PC-3 (cell line): ENCODE data around the gene MPV17. TPM values are rescaled to one million over a fixed set of nuclear protein-coding genes. Genes with fewer than 3 reads are reported as not detected.

Source experiments
- ATAC-seq: fragments of 200-7000 bp; cut with Tn5 transposase; 2 replicates; pipeline ENCODE4 v1.9.1; 2020; ENCODE audit warnings: mild to moderate bottlenecking, moderate library complexity
- BruUV-seq: library from RNA; stranded (reverse); fragments of 400-500 nt; replicated peaks from 2 replicates; lab custom pipeline; 2021; lab: Mats Ljungman, UMichigan
- CTCF ChIA-PET: fragments of 300-600 bp; sonication (Branson Sonifier 250); formaldehyde crosslinking; loops from one replicate; lab custom pipeline; 2022; ENCODE audit warnings: antibody characterized with exemption; lab: Charles Lee
- POLR2A ChIA-PET: fragments of 300-600 bp; sonication (Branson Sonifier 250); formaldehyde crosslinking; loops from one replicate; lab custom pipeline; 2022; ENCODE audit warnings: antibody characterized with exemption; ENCODE audit not compliant: unreplicated experiment; lab: Charles Lee
- DNase-seq: peaks from one replicate; pipeline ENCODE4 v3.0.0-alpha.2; 2015
- H2AFZ ChIP-seq: fragments of 300-600 bp; sonication (generic); 2 replicates; pipeline ENCODE4 v1.6.0; 2016; ENCODE audit warnings: antibody characterized with exemption, low read length
- H3F3A ChIP-seq: fragments of 300-600 bp; sonication (generic); one replicate; pipeline ENCODE4 v1.6.0; 2017; ENCODE audit warnings: antibody characterized with exemption, low read length, control low read depth, mild to moderate bottlenecking; ENCODE audit not compliant: unreplicated experiment
- H3K27ac ChIP-seq: fragments of 300-600 bp; sonication (generic); 2 replicates; pipeline ENCODE4 v1.5.1; 2016; ENCODE audit warnings: mild to moderate bottlenecking, low read length
- H3K27me3 ChIP-seq: fragments of 300-600 bp; sonication (generic); 2 replicates; pipeline ENCODE4 v1.6.1; 2016; ENCODE audit warnings: low read length, mixed read lengths
- H3K36me3 ChIP-seq: fragments of 300-600 bp; sonication (generic); 2 replicates; pipeline ENCODE4 v1.6.1; 2016; ENCODE audit warnings: low read depth, mixed run types, low read length, mixed read lengths
- H3K4me1 ChIP-seq: fragments of 300-600 bp; sonication (generic); 2 replicates; pipeline ENCODE4 v1.5.1; 2016; ENCODE audit warnings: low read length; ENCODE audit not compliant: insufficient read depth
- H3K4me2 ChIP-seq: fragments of 300-600 bp; sonication (generic); 2 replicates; pipeline ENCODE4 v1.6.0; 2016; ENCODE audit warnings: low read length
- H3K4me3 ChIP-seq: fragments of 300-600 bp; sonication (generic); 2 replicates; pipeline ENCODE4 v1.5.1; 2016; ENCODE audit warnings: mild to moderate bottlenecking, low read length, mixed read lengths
- H3K79me2 ChIP-seq: fragments of 300-600 bp; sonication (generic); 2 replicates; pipeline ENCODE4 v1.6.1; 2017; ENCODE audit warnings: low read length, mixed read lengths
- H3K9ac ChIP-seq: fragments of 300-600 bp; sonication (generic); 2 replicates; pipeline ENCODE4 v1.6.0; 2016; ENCODE audit warnings: mild to moderate bottlenecking, low read length
- H3K9me2 ChIP-seq: fragments of 300-600 bp; sonication (generic); replicated peaks from 2 replicates; pipeline ENCODE4 v1.6.1; 2016; ENCODE audit warnings: mixed run types, low read length, mixed read lengths
- H3K9me3 ChIP-seq: fragments of 300-600 bp; sonication (generic); 2 replicates; pipeline ENCODE4 v1.6.1; 2016; ENCODE audit warnings: low read length, mixed read lengths
- H4K20me1 ChIP-seq: fragments of 300-600 bp; sonication (generic); 2 replicates; pipeline ENCODE4 v1.6.1; 2016; ENCODE audit warnings: low read length, mixed read lengths
- CTCF ChIP-seq: fragments of 300-600 bp; sonication (generic); conservative IDR thresholded peaks from 2 replicates; pipeline ENCODE4 v1.5.1; 2017; ENCODE audit warnings: antibody characterized with exemption, low read depth, mild to moderate bottlenecking, low read length
- EZH2 ChIP-seq: fragments of 300-600 bp; sonication (generic); IDR thresholded peaks from one replicate; pipeline ENCODE4 v1.6.1; 2017; ENCODE audit warnings: antibody characterized with exemption, mild to moderate bottlenecking, low read length; ENCODE audit not compliant: unreplicated experiment
- EZH2phosphoT487 ChIP-seq: fragments of 300-600 bp; sonication (generic); IDR thresholded peaks from 2 replicates; pipeline ENCODE4 v1.6.1; 2018; ENCODE audit warnings: mild to moderate bottlenecking, antibody characterized with exemption, low read length, borderline replicate concordance
- intact Hi-C: fragments of 100-400 bp; cut with micrococcal nuclease; formaldehyde crosslinking; loops from 2 replicates; pipeline ENCODE4 v1.9.0; 2023
- total RNA-seq: library from RNA; depleted of rRNA; stranded (reverse); fragments of >200 nt; gene quantifications from 2 replicates; pipeline ENCODE4 v1.2.3, GENCODE V29; 2014

The MPV17 gene
- total RNA-seq, 1 experiment from 2014 or later = 59.2 TPM

GRCh38 chr2:27356382-27357181 lies 33.7 kb upstream of the MPV17 start, which contains the start of gene GTF3C2:
Gene GTF3C2, minus strand, starts transcription at chr2:27356764. Its CDS starts 13,210 bp downstream, at chr2:27343554.
- ChIA-PET CTCF (interaction anchor here (0.6 to 0.8 kb wide), 2 partner anchors 13 to 604 kb away, joined by 3 to 5 read pairs; no protein-coding TSS in a partner anchor), POLR2A (no interaction called here)
- Histone ChIP-seq H3K27ac (peak within 1 kb of the TSS; percentile 94), H3K4me2 (peak within 1 kb of the TSS; percentile 91), H2AFZ (peak within 1 kb of the TSS; percentile 84), H3K27me3 (no peaks in the 10 kb centered on the region), H3K79me2 (peaks cover 67% of the 10 kb centered on the region), H3K4me3 (peak within 1 kb of the TSS; percentile 77), H3K36me3 (no peaks in the 10 kb centered on the region), H3F3A (no peaks in the 10 kb centered on the region), H4K20me1 (peaks cover 12% of the 10 kb centered on the region), H3K9me3 (no peaks in the 10 kb centered on the region), H3K9ac (peak within 1 kb of the TSS; percentile 95), H3K9me2 (no peaks in the 10 kb centered on the region), H3K4me1 (peaks cover 28% of the 10 kb centered on the region)
- TF ChIP-seq CTCF (no peak), EZH2 (no peak), EZH2phosphoT487 (no peak)
- intact Hi-C loops = loop anchor here (1.0 kb wide), 2 partner anchors 14 to 35 kb away; partner anchors contain the start of genes EIF2B4 and SNX17
- TSS peak; percentile 66 for BruUV-seq
- DNase-seq (peak; percentile 94), ATAC-seq (peak; percentile 88)

- Histone ChIP-seq H3K9ac (peak overlapping the region; percentile 95), H3K4me1 (peaks cover 28% of the 10 kb centered on the region), H3K9me3 (no peaks in the 10 kb centered on the region), H3F3A (no peaks in the 10 kb centered on the region), H3K36me3 (no peaks in the 10 kb centered on the region), H3K79me2 (peaks cover 73% of the 10 kb centered on the region), H3K9me2 (no peaks in the 10 kb centered on the region), H2AFZ (peak overlapping the region; percentile 84), H3K27ac (peak overlapping the region; percentile 94), H3K4me3 (peak overlapping the region; percentile 77), H3K4me2 (peak overlapping the region; percentile 91), H4K20me1 (peaks cover 13% of the 10 kb centered on the region), H3K27me3 (no peaks in the 10 kb centered on the region)
- ChIA-PET CTCF (no interaction called here), POLR2A (no interaction called here)
- no peak for TF ChIP-seq CTCF
- no peak for TF ChIP-seq EZH2phosphoT487
- no peak for TF ChIP-seq EZH2
- DNase-seq (peak; percentile 53), ATAC-seq (peak; percentile 49)
- BruUV-seq = no TSS peak
- intact Hi-C loops = loop anchor here (1.0 kb wide), 2 partner anchors 14 to 35 kb away; partner anchors contain the start of genes EIF2B4 and SNX17
Measured at GRCh38 chr2:27356056-27356381, 33.1 kb upstream of the MPV17 start.

DNA sequence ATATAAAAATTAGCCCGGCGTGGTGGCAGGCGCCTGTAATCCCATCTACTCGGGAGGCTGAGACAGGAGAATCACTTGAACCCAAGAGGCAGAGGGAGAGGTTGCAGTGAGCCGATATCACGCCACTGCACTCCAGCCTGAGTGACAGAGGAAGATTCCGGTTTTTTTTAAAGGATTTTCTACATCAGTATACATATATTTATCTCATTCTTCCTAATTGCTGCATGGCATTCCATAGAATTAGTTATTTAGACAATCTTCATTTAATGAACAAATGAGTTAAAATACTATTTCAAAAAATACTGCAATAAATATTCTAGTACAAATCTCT lies 31.7 kb upstream of the MPV17 start:
- no peak overlapping the region for H3K27ac ChIP-seq
- intact Hi-C loops = no loop called here
- DNase-seq = no peak

More for the DNA sequence above, 31.7 kb upstream of the MPV17 start:
- CTCF ChIA-PET = no interaction called here
- Histone ChIP-seq H3K27me3 (no peaks in the 10 kb centered on the region), H2AFZ (no peak overlapping the region), H3K36me3 (no peaks in the 10 kb centered on the region), H3F3A (no peaks in the 10 kb centered on the region), H3K9ac (no peak overlapping the region), H4K20me1 (peaks cover 13% of the 10 kb centered on the region), H3K4me3 (peak overlapping the region; percentile 77), H3K9me2 (no peaks in the 10 kb centered on the region), H3K4me2 (peak overlapping the region; percentile 91), H3K79me2 (peaks cover 87% of the 10 kb centered on the region), H3K9me3 (no peaks in the 10 kb centered on the region), H3K4me1 (peaks cover 28% of the 10 kb centered on the region)
- ATAC-seq = no peak
- POLR2A ChIA-PET = interaction anchor here (0.7 kb wide), 1 partner anchor 26 kb away, joined by 4 read pairs; the partner anchor contains the start of gene ZNF513
- BruUV-seq = no TSS peak
- TF ChIP-seq EZH2phosphoT487 (no peak), EZH2 (no peak), CTCF (no peak)
